Caco-2 (cell line): Measurements from ENCODE around the gene TANC2. TPM values are rescaled to one million over a fixed set of nuclear protein-coding genes. Genes with fewer than 3 reads are reported as not detected.

Source experiments
- BruUV-seq: library from RNA; stranded (reverse); fragments of 400-500 nt; replicated peaks from 2 replicates; lab custom pipeline; 2021; lab: Mats Ljungman, UMichigan
- CTCF ChIA-PET: fragments of 300-600 bp; sonication (Branson Sonifier 250); formaldehyde crosslinking; loops from one replicate; lab custom pipeline; 2022; ENCODE audit warnings: antibody characterized with exemption; lab: Charles Lee
- POLR2A ChIA-PET: fragments of 300-600 bp; sonication (Branson Sonifier 250); formaldehyde crosslinking; loops from one replicate; lab custom pipeline; 2022; ENCODE audit warnings: antibody characterized with exemption; lab: Charles Lee
- DNase-seq, 2 experiments: peaks; one replicate each; pipeline versions ENCODE4 v3.0.0 to v3.0.0-alpha.2; 2020 to 2022
- H3K27me3 ChIP-seq: replicated peaks from 2 replicates; pipeline ENCODE4 v1.6.0; 2011; ENCODE audit warnings: low read length; ENCODE audit not compliant: control insufficient read depth, insufficient read depth
- H3K36me3 ChIP-seq: 2 replicates; pipeline ENCODE4 v1.5.1; 2011; ENCODE audit warnings: low read length; ENCODE audit not compliant: control insufficient read depth, insufficient read depth
- H3K4me1 ChIP-seq: fragments of 250-450 bp; sonication (Bioruptor Pico); 2 replicates; pipeline ENCODE4 v1.5.1; 2020; ENCODE audit warnings: mild to moderate bottlenecking
- H3K4me3 ChIP-seq: 2 replicates; pipeline ENCODE4 v1.5.1; 2011; ENCODE audit warnings: low read depth, mild to moderate bottlenecking, control low read depth, low read length
- H3K9me3 ChIP-seq: fragments of 250-450 bp; sonication (Bioruptor Pico); 2 replicates; pipeline ENCODE4 v1.5.1; 2020; ENCODE audit warnings: mild to moderate bottlenecking, moderate library complexity
- H3K27ac Mint-ChIP-seq: one replicate; pipeline ENCODE4 v1.8.0; 2022; ENCODE audit warnings: mixed read lengths; ENCODE audit not compliant: unreplicated experiment
- H3K27me3 Mint-ChIP-seq: one replicate; pipeline ENCODE4 v1.8.0; 2022; ENCODE audit warnings: mixed read lengths; ENCODE audit not compliant: insufficient read depth, unreplicated experiment
- H3K36me3 Mint-ChIP-seq: one replicate; pipeline ENCODE4 v1.8.0; 2022; ENCODE audit warnings: mild to moderate bottlenecking, mixed read lengths; ENCODE audit not compliant: insufficient read depth, unreplicated experiment
- H3K4me1 Mint-ChIP-seq: one replicate; pipeline ENCODE4 v1.8.0; 2022; ENCODE audit warnings: low read depth, mixed read lengths; ENCODE audit not compliant: unreplicated experiment
- H3K4me3 Mint-ChIP-seq: one replicate; pipeline ENCODE4 v1.8.0; 2022; ENCODE audit warnings: mild to moderate bottlenecking, moderate library complexity, mixed read lengths; ENCODE audit not compliant: unreplicated experiment
- H3K9me3 Mint-ChIP-seq: one replicate; pipeline ENCODE4 v1.8.0; 2022; ENCODE audit warnings: mixed read lengths; ENCODE audit not compliant: unreplicated experiment
- CTCF ChIP-seq, 2 experiments: fragments of 200-600 bp in 1 of 2; IDR thresholded peaks; 1 replicate in 1 of 2; 2 replicates in 1 of 2; pipeline versions ENCODE4 v1.5.1 to v1.8.0; 2011 to 2022; ENCODE audit warnings: antibody characterized with exemption in 1 of 2, control low read depth in 1 of 2, inconsistent platforms in 1 of 2, low read depth in 1 of 2, low read length in 1 of 2, mild to moderate bottlenecking in 1 of 2, moderate library complexity in 1 of 2; ENCODE audit not compliant: insufficient read depth in 1 of 2, severe bottlenecking in 1 of 2, unreplicated experiment in 1 of 2
- intact Hi-C: fragments of 100-400 bp; cut with micrococcal nuclease; formaldehyde crosslinking; loops from one replicate; pipeline ENCODE4 v1.10.0; 2022; ENCODE audit not compliant: unreplicated experiment
- total RNA-seq: library from RNA; stranded (reverse); gene quantifications from 2 replicates; pipeline ENCODE4 v1.2.3, GENCODE V29; 2022

Gene TANC2
- total RNA-seq, 1 experiment from 2014 or later, result 1.9 TPM

GRCh38 chr17:62955841-62956352 is 10.1 kb upstream of the TANC2 start:
- ChIA-PET CTCF (no interaction called here), POLR2A (no interaction called here)
- no peaks in the 10 kb centered on the region for H3K4me1 Mint-ChIP-seq
- H3K4me3 ChIP-seq, result no peak overlapping the region
- no peak for TF ChIP-seq CTCF (IDR thresholded peaks at IDR 0.05; ENCODE audit: insufficient read depth in 1 of 2, low read depth in 1 of 2, low read length in 1 of 2, severe bottlenecking in 1 of 2, unreplicated experiment in 1 of 2)
- H3K9me3 Mint-ChIP-seq, result no peaks in the 10 kb centered on the region
- no peaks in the 10 kb centered on the region for H3K27me3 ChIP-seq
- no peaks in the 10 kb centered on the region for H3K9me3 ChIP-seq
- H3K4me1 ChIP-seq, result no peaks in the 10 kb centered on the region
- peaks cover 10% of the 10 kb centered on the region for H3K27me3 Mint-ChIP-seq
- H3K27ac Mint-ChIP-seq, result no peak overlapping the region
- no peaks in the 10 kb centered on the region for H3K36me3 Mint-ChIP-seq
- no TSS peak for BruUV-seq
- intact Hi-C loops, result no loop called here
- H3K4me3 Mint-ChIP-seq, result no peak overlapping the region
- DNase-seq, result no peak
- no peaks in the 10 kb centered on the region for H3K36me3 ChIP-seq

GRCh38 chr17:62963296-62963695 is 2.7 kb upstream of the TANC2 start:
- H3K36me3 ChIP-seq, result no peaks in the 10 kb centered on the region
- peaks cover 7% of the 10 kb centered on the region for H3K4me1 Mint-ChIP-seq
- ChIA-PET POLR2A (no interaction called here), CTCF (no interaction called here)
- H3K36me3 Mint-ChIP-seq, result no peaks in the 10 kb centered on the region
- H3K27me3 ChIP-seq, result no peaks in the 10 kb centered on the region
- no peaks in the 10 kb centered on the region for H3K9me3 Mint-ChIP-seq
- DNase-seq, result no peak
- peaks cover 38% of the 10 kb centered on the region for H3K27me3 Mint-ChIP-seq
- TF ChIP-seq CTCF (IDR thresholded peaks at IDR 0.05; ENCODE audit: insufficient read depth in 1 of 2, low read depth in 1 of 2, low read length in 1 of 2, severe bottlenecking in 1 of 2, unreplicated experiment in 1 of 2), result no peak
- H3K9me3 ChIP-seq, result no peaks in the 10 kb centered on the region
- no peak overlapping the region for H3K4me3 Mint-ChIP-seq
- H3K4me1 ChIP-seq, result no peaks in the 10 kb centered on the region
- H3K27ac Mint-ChIP-seq, result no peak overlapping the region
- intact Hi-C loops, result no loop called here
- BruUV-seq, result no TSS peak
- H3K4me3 ChIP-seq, result no peak overlapping the region

GRCh38 chr17:62964506-62964905 is 1.5 kb upstream of the TANC2 start:
- H3K27me3 ChIP-seq, result no peaks in the 10 kb centered on the region
- no peaks in the 10 kb centered on the region for H3K36me3 Mint-ChIP-seq
- no peak overlapping the region for H3K4me3 Mint-ChIP-seq
- no peaks in the 10 kb centered on the region for H3K36me3 ChIP-seq
- no TSS peak for BruUV-seq
- H3K4me1 Mint-ChIP-seq, result peaks cover 7% of the 10 kb centered on the region
- no peaks in the 10 kb centered on the region for H3K9me3 ChIP-seq
- H3K27me3 Mint-ChIP-seq, result peaks cover 38% of the 10 kb centered on the region
- H3K4me3 ChIP-seq, result no peak overlapping the region
- H3K4me1 ChIP-seq, result no peaks in the 10 kb centered on the region
- DNase-seq, result no peak
- ChIA-PET CTCF (no interaction called here), POLR2A (no interaction called here)
- H3K27ac Mint-ChIP-seq, result no peak overlapping the region
- TF ChIP-seq CTCF (IDR thresholded peaks at IDR 0.05; ENCODE audit: insufficient read depth in 1 of 2, low read depth in 1 of 2, low read length in 1 of 2, severe bottlenecking in 1 of 2, unreplicated experiment in 1 of 2), result no peak
- intact Hi-C loops, result no loop called here
- no peaks in the 10 kb centered on the region for H3K9me3 Mint-ChIP-seq
